OCI-M1 (cell line): ENCODE results near the gene EML6.
"Not testable (repeated sequence)": the region's sequence is repeated elsewhere in the genome, so short reads cannot be mapped to it uniquely, and the experiment has no call there.

ENCODE experiments used
- DNase-seq: peaks from one replicate; lab custom pipeline; 2025; lab: John Stamatoyannopoulos, UW

EML6 gene

DNA sequence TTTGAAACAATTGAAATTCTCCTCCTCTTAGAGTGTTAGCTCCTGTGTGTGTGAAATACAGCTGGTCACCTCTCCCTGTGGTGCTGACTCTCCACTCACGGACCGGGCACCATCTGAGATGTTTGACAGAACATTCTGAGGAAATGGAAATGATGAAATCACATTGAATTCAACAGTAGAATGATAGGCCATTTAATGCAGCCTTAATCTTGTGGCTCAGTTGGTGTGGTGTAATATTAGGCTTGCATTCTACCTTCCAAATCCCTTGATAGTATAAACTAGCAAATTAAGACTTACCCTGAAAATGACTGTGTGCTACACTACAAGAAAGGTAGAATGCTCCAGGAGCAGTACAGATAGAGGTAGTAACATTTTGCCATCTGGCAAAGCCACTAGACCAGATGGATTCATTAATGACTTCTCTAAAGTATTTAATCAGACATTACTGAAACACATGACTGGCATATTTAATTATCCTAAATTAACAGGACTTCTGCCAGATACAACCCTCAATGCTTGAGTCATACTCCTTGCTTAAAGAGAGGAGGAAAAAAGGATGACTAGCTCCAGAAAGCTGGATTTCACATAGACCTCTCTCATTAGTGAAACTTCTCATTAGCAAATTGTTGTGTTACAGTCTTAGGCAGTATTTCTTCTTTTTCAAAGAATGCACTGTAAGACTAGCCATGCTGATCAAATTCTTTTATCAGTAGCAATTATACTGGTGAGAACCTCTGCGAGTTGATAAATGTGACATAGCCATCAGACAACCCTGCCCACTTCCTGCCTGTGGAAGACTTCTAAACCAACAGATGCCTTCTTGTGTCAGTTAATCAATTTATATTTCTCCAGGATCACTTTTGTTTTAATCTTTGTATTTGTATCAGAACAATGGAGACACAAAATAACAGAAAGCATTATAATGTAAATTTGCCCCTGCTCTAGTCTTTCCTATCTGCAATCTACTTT is 80.6 kb downstream of the EML6 start:
- peak; percentile 32 for DNase-seq

- no peak for DNase-seq
Observed at GRCh38 chr2:54805255-54805654, 81.8 kb downstream of the EML6 start.

GRCh38 chr2:54806975-54807374 is 83.5 kb downstream of the EML6 start:
- no peak for DNase-seq

DNA sequence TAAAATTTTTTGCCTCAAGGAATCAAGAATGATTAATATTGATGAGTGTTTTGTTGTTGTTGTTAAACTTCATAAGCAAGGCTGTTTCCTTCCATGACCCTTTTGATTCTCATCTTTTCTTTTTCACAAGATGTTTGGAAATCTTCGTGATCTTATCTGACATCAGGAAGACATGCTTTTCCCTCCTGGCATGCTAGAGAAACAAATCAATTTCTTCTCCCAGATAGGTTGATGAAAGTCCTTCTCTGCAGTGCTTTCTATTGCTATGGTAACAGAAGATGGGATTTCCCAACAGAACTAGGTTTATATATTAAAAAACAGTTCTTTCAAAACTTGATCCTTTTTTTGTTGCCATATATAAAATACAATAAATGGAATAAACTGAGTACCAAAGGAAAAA is 85.2 kb downstream of the EML6 start:
- DNase-seq: no peak

DNA sequence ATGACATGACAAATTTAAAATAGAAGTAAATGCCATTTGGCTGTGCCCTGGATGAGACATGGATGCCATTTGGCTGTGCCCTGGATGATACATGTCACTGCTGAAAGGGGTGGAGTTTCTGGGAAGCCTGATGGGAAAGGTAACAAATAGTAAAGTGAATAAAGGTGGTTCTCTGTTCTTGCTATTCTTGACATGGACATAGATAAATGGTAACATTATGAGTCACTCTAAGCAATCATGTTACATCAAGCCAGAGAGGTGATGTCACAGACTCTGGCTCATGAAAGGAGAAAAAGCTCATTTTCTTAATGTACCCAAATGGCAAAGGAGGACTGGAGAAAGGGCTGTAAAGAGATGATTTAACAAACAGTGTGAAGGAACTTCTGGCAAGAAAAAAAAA is 86.4 kb downstream of the EML6 start:
- DNase-seq: no peak

DNA sequence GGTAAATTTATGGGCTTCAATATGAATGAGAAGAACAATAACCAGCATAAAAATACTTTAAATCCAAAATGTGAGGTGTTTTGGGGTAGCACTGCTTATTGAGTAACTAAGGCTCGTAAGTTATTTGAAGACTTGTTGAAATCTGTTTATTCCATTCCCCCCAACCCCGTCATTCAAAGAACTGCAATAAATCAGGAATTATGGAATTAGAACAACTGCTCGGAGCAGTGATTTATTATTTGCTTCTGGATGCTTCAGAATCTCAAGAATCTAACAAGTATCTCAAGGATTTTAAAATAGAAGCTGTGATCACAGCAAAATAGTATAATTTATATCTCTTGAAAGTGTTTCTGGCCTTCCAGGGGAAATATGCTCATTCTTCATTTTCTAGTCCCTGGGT is 86.8 kb downstream of the EML6 start:
- DNase-seq: no peak

GRCh38 chr2:54813584-54813983 is 90.1 kb downstream of the EML6 start:
- DNase-seq: no peak

DNA sequence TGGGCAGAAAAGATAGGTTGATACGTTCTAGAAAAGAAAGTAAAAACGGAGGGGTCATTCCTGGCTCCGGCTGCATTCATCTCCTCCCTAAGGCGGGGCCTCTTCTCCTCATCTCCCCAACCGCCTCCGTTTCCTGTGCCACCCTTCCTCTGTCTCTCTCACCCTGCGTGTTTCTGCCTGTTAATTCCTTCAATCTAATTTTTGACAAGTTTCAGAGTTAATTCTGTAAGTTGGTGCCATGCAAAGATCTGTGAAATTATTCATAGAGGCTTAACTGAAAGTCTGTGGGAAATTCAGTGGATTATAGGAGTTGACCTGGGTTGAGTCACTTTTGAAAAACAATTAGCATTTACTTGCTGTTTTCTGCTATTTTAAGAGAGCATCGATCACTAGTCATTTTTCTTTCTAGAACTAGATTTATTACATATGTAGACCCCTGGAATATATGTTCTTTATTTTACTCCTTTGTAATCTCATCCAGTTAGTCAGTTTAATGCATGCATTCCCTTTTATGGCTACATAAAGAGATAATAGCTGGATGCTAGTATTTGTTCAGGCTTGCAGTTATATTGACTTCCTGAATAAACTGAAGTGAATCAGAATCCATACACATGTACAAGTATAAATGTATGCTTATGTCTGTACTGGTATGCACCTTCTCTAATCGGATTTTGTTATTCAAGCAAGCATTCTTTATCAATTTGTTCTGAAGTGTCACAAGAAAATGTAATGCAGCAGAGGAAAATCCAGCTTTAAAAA is 91.1 kb downstream of the EML6 start:
- peak; percentile 24 for DNase-seq

GRCh38 chr2:54815148-54815539 is 91.7 kb downstream of the EML6 start:
- no peak for DNase-seq

- no peak for DNase-seq
Observed at GRCh38 chr2:54818226-54818625, 94.8 kb downstream of the EML6 start.

- no peak for DNase-seq
Observed at GRCh38 chr2:54820558-54820957, 97.1 kb downstream of the EML6 start.

DNA sequence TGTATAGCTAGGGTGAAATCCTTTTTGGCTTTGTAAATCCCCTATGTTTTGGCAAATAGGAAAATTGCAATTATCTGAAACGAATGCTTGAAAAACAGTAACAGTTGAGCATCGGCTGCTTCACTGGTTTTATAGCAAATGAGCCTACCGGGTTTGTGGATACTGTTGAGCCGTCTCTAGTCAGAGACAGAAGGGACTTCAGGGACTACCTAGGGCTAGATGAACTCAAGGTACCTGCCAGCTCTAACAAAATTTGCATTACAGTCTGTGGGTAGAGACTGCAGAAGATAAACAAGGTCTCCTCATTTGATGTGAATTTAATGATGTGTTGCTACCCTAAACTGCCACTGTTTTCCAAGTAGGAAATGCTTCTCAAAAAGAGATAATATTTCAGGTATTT is 101.1 kb downstream of the EML6 start:
- DNase-seq: no peak

DNA sequence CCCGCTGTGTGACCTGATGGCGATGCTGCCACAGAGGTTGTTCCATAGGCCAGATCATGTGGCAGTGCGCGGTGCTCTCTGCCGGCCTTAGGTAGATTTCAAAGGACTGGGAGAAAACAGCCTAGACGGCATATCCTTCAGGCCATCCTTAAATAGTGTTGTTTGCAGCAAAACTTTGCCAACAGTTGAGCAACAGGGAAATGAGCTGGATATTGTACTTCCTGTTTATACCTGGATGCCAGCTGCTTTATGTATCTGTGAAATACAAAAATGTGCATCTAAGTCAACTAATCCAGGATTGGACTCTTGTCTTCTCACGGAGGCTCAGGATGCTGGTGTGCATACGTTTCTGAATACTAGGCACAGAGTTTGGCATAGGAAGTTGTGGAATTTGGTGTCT is 107.1 kb downstream of the EML6 start:
- no peak for DNase-seq

- DNase-seq: no peak
Observed at GRCh38 chr2:54831480-54831879, 108.0 kb downstream of the EML6 start.

- no peak for DNase-seq
Observed at GRCh38 chr2:54834721-54835120, 111.3 kb downstream of the EML6 start.

DNA sequence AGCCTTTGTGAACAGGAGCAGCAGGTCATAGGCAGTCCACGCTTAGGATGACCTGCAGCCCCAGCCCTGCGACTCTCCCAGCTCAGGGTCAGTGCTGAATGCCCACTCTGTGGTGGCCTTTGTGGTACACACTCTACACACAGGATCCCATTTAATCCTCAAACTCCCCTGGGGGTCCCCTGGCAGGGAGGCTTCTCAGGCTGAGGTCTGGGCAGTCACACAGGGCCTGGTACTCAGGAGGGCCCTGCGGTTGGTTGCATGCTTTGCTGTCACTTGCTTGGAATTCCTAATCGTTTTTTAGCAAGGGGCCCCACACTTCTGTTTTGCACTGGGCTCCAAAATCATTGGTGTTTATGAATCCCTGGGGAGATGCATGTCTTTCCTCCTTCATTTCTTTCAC is 113.0 kb downstream of the EML6 start:
- no peak for DNase-seq

DNA sequence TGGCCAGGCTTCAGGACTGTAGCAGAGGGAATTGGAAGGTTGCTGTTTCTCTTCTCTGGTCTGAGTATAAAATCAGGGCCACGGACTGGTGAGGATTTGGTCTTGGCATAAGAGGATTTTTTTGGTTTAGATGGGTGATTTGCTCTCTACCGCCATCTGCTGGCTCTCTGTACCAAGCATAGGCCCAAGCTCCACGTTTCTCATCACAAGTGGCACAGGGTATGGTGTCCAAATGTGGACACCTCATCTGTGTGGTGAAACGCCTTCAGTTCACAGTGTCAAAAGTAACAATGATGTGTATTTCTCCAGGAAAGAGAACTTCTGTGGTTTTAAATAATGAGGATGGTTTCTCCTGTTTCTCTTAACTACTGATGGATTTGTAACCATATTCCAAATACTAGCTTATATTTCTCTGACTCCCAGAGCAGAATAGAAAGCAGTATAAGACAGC is 115.1 kb downstream of the EML6 start:
- peak; percentile 74 for DNase-seq

GRCh38 chr2:54839461-54840255 is 116.2 kb downstream of the EML6 start:
- DNase-seq: no peak

GRCh38 chr2:54840559-54841468 is 117.4 kb downstream of the EML6 start:
- DNase-seq: no peak

DNA sequence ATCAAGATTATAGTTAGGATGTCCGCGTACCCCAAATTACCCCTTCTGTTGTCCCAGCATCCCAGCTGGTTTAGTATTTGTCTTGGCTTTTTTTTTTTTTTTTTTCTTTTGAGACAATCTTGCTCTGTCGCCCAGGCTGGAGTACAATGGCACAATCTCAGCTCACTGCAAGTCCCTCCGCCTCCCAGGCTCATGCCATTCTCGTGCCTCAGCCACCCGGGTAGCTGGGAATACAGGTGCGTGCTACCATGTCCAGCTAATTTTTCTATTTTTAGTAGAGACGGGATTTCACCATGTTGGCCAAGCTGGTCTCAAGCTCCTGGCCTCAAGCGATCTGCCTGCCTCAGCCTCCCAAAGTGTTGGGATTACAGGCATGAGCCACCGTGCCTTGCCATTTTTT is 118.0 kb downstream of the EML6 start:
- DNase-seq: not testable (repeated sequence)

- no peak for DNase-seq
Observed at GRCh38 chr2:54845094-54845493, 121.6 kb downstream of the EML6 start.
